RWPE1 (cell line): ENCODE measurements around the gene CFAP20.
A peak's percentile ranks its signal among the peaks of the same experiment; 100 is the strongest.

Experiments used
- CTCF ChIA-PET: fragments of 350-600 bp; sonication (Branson Sonifier 250); formaldehyde crosslinking; extraction: SDS; loops from one replicate; lab custom pipeline; 2021; lab: Yijun Ruan, JAX
- POLR2A ChIA-PET: fragments of 400-600 bp; formaldehyde crosslinking; extraction: SDS; loops from one replicate; lab custom pipeline; 2020; ENCODE audit warnings: antibody characterized with exemption; ENCODE audit not compliant: low non-redundant PET; lab: Yijun Ruan, JAX
- DNase-seq: peaks from one replicate; pipeline ENCODE4 v3.0.0; 2012; ENCODE audit warnings: low spot score
- H3K27ac ChIP-seq: fragments of 450-650 bp; 2 replicates; pipeline ENCODE4 v1.5.1; 2017
- CTCF ChIP-seq: fragments of 450-650 bp; conservative IDR thresholded peaks from 2 replicates; pipeline ENCODE4 v1.5.1; 2017; ENCODE audit warnings: low read depth, mild to moderate bottlenecking

The CFAP20 gene

DNA sequence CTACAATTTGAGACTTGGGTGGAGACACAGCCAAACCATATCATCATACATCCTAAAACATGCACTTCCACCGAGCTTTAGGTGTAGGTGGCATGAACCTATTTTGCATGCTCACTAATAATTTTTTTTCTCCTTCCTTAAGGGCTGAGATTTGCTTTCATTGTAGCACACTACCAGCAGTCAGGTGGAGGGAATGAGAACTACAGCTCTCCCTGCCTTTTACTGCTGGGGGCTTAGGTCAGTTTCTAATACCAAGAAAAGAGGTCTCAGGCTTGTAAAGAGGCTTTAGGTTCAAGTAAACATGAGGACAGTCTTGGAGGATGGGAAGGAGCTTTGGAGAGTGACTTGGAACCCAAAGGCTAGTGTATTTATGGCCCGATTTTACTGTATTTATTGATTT, 22.0 kb downstream of the CFAP20 start:
- no peak for DNase-seq
- ChIA-PET CTCF (interaction anchor here (0.6 to 1.1 kb wide), 2 partner anchors 10 to 219 kb away, joined by 3 to 5 read pairs; no protein-coding TSS in a partner anchor), POLR2A (no interaction called here)
- TF ChIP-seq CTCF = no peak
- H3K27ac ChIP-seq = no peak overlapping the region

GRCh38 chr16:58105631-58106030, 23.6 kb downstream of the CFAP20 start:
- no peak overlapping the region for H3K27ac ChIP-seq
- CTCF ChIA-PET = no interaction called here
- no peak for TF ChIP-seq CTCF
- POLR2A ChIA-PET = no interaction called here
- DNase-seq = no peak

GRCh38 chr16:58102665-58103392, 26.4 kb downstream of the CFAP20 start:
- POLR2A ChIA-PET = no interaction called here
- no peak overlapping the region for H3K27ac ChIP-seq
- CTCF ChIA-PET = interaction anchor here (0.6 to 0.8 kb wide), 2 partner anchors 84 to 146 kb away, joined by 3 read pairs; no protein-coding TSS in a partner anchor
- TF ChIP-seq CTCF = no peak
- no peak for DNase-seq

DNA sequence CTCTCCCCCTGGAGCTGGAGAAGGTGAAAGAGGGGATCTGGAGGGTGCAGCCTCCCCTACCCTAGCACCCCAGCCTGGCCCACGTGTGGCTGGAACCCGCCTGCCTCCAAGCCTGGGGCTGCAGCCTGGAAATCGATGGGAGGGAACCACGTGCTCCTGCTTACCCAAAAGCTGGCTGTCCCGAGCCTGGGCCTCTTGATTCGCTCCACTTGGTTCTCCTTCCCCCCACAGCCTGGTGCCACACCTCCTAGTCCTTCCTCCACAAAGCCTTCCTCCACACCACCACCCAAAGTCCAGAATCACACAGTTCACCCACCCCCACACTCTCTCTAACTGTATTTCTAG, 29.3 kb downstream of the CFAP20 start:
- DNase-seq = no peak
- no peak overlapping the region for H3K27ac ChIP-seq
- ChIA-PET POLR2A (no interaction called here), CTCF (no interaction called here)
- TF ChIP-seq CTCF = no peak

- POLR2A ChIA-PET = no interaction called here
- DNase-seq = no peak
- TF ChIP-seq CTCF = no peak
- H3K27ac ChIP-seq = no peak overlapping the region; the same call in 1 of the 2 replicates
- CTCF ChIA-PET = no interaction called here
Measured at GRCh38 chr16:58099097-58099955, 29.9 kb downstream of the CFAP20 start.

DNA sequence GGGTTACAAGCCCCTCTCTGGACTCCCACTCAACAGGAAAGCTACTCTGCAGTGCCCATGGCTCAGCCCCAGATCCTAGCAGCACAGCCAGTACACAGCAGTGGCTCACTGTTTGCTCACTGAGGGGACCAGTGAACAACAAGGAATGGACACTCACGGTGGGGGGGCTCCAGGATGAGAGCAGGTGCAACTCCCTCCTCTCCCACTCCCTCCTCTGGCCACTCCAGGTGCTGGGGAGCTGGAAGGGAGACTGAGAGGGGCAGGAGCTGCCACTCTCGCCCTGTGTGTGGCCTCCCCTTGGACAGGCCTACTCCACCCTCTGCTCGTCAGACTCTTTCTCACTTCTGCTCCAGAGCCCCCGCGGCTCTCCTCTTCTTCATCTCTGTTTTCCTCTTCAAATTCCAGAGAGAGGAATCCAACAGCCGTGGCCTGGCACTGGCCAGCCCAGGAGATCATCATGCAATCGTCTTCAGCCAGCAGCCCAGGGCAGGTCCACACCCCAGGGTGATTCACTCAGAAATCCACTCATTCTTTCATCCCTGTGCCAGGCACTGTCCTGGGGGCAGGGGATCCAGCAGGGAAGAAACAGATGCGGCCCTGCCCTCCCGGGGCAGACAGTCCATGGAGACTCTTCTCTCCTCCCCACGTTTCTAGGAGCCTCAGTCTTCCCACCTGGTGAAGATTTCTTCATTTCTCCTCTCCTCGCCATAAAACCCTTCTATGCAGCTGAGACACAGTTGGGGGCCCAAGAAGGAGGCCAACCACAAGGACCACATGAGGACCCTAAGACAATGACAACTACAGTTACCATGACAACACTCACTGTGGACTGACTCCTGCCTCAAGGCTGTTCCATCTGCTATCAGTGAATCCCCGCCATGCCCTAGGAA, 30.7 kb downstream of the CFAP20 start:
- CTCF ChIA-PET = interaction anchor here (0.9 kb wide), 1 partner anchor 71 kb away, joined by 3 read pairs; no protein-coding TSS in a partner anchor
- DNase-seq = peak; percentile 70
- no peak for TF ChIP-seq CTCF
- H3K27ac ChIP-seq = peak overlapping the region; percentile 36
- POLR2A ChIA-PET = no interaction called here
